ENCODE measurements around the gene PEDS1. TPM values are rescaled to one million over a fixed set of nuclear protein-coding genes. Genes with fewer than 3 reads are reported as not detected.

Gene PEDS1
- total and polyA plus RNA-seq, 2 experiments from 2014 or later = 36.9 to 37.2 TPM

GRCh38 chr20:50194831-50195523, 41.5 kb upstream of the PEDS1 start:
- TF ChIP-seq CTCF (IDR thresholded peaks at IDR 0.05; ENCODE audit: low read depth, low read length) = no peak
- H3K27ac ChIP-seq = no peak overlapping the region
- no peaks in the 10 kb centered on the region for H3K27me3 ChIP-seq
- H3K4me1 ChIP-seq (ENCODE audit: low read depth) = peaks cover 8% of the 10 kb centered on the region
- H3K9me3 ChIP-seq (ENCODE audit: low read depth) = no peaks in the 10 kb centered on the region
- DNase-seq (ENCODE audit: low read depth in 1 of 2, low spot score in 1 of 2) = peak in 1 of 2 donors; percentile 54
- H3K4me3 ChIP-seq = no peak overlapping the region
- no peaks in the 10 kb centered on the region for H3K36me3 ChIP-seq

DNA sequence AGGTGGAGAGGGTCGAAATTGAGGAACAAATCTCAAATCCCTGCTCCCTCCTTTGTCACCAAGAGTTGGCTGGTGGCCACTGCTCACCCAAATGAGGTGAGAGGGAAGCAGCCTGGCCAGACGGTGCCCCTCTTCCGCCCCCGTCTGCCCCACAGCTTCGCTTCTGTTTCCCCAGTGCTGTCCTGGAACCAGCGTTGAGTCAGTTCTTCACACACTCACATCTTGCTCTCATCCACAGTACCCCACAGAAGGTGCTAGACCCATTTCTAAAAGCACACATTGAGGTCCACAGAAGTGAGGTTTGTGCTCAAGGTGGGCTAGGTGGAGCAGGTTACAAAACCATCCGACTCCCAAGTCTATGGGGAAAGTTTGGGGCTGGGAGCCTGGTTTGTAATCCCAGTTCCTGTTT, 40.9 kb upstream of the PEDS1 start:
- TF ChIP-seq CTCF (IDR thresholded peaks at IDR 0.05; ENCODE audit: low read depth, low read length) = no peak
- Histone ChIP-seq H3K27me3 (no peaks in the 10 kb centered on the region), H3K9me3 (ENCODE audit: low read depth) (no peaks in the 10 kb centered on the region), H3K36me3 (no peaks in the 10 kb centered on the region), H3K4me3 (no peak overlapping the region), H3K4me1 (ENCODE audit: low read depth) (peaks cover 8% of the 10 kb centered on the region), H3K27ac (no peak overlapping the region)
- DNase-seq (ENCODE audit: low read depth in 1 of 2, low spot score in 1 of 2) = peak in 1 of 2 donors; percentile 42

DNA sequence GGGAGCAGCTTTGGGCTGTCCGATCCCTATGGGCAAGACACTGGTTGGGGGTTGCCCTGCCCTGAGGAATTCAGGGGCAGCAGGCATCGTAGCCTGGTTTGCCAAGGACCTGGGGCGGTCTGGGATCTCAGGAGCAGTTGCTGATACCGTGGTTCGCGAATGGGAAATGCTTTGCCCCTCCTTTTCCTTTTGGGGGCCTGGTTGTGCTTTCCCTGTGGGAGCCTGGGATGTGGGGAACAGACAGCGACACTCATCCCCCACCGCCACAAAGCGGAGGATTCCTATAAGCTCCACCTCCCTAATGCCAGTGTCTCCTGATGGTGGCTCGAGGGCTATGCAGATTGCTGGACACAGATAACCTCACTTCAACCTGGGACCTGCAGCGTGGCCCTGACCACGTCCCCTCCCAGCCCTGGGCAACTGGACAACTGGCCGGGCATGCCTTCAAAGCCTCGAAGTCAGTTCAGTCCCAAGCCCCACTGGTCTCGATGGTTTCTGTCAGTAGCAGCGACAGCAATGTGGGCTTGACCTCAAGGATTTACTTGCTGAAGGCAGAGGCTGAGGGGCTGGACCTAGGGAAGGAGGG, 40.4 kb upstream of the PEDS1 start:
- H3K4me1 ChIP-seq (ENCODE audit: low read depth) = peaks cover 8% of the 10 kb centered on the region
- no peak for TF ChIP-seq CTCF (IDR thresholded peaks at IDR 0.05; ENCODE audit: low read depth, low read length)
- no peaks in the 10 kb centered on the region for H3K9me3 ChIP-seq (ENCODE audit: low read depth)
- no peaks in the 10 kb centered on the region for H3K27me3 ChIP-seq
- H3K36me3 ChIP-seq = no peaks in the 10 kb centered on the region
- peak in 1 of 2 donors; percentile 48 for DNase-seq (ENCODE audit: low read depth in 1 of 2, low spot score in 1 of 2)
- H3K4me3 ChIP-seq = no peak overlapping the region
- H3K27ac ChIP-seq = no peak overlapping the region

DNA sequence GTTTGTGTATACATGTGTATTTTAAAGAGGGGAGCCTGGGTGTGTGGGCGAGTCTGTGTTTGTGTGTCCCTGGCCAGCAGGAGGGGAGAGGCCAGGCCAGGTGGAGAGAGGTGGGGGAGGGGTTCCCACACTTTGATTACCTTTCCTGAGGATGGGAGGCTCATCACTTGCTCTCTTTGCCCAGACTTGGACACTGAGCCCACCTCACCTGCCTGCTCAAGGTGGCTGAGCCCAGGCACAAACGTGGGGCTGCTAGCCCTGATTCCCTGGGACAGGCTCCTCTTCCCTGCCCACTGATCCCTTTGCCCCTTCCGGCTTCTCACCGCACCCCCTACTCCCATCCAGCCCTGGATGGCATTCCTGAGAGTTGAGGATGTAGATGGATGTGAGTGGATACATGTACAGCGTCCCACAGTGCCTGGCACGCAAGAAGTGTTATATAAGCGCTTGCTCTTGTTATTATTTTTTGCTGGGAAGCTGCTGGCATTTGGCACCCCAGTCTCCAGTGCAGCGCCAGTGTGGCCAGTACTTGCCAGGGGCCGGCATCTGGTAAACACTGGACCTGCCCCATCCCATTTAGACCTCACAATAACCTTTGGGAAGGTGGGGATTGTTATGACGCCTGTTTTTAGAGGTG, 39.8 kb upstream of the PEDS1 start:
- H3K4me3 ChIP-seq = peak overlapping the region; percentile 83
- H3K4me1 ChIP-seq (ENCODE audit: low read depth) = peaks cover 8% of the 10 kb centered on the region
- no peak for TF ChIP-seq CTCF (IDR thresholded peaks at IDR 0.05; ENCODE audit: low read depth, low read length)
- peak in 1 of 2 donors; percentile 42 for DNase-seq (ENCODE audit: low read depth in 1 of 2, low spot score in 1 of 2)
- H3K36me3 ChIP-seq = no peaks in the 10 kb centered on the region
- no peaks in the 10 kb centered on the region for H3K27me3 ChIP-seq
- H3K9me3 ChIP-seq (ENCODE audit: low read depth) = no peaks in the 10 kb centered on the region
- H3K27ac ChIP-seq = no peak overlapping the region

- Histone ChIP-seq H3K4me1 (ENCODE audit: low read depth) (peaks cover 8% of the 10 kb centered on the region), H3K9me3 (ENCODE audit: low read depth) (no peaks in the 10 kb centered on the region), H3K27ac (no peak overlapping the region), H3K36me3 (no peaks in the 10 kb centered on the region), H3K27me3 (no peaks in the 10 kb centered on the region), H3K4me3 (peak overlapping the region; percentile 83)
- peak; percentile 81 to 92 for DNase-seq (ENCODE audit: low read depth in 1 of 2, low spot score in 1 of 2)
- TF ChIP-seq CTCF (IDR thresholded peaks at IDR 0.05; ENCODE audit: low read depth, low read length) = no peak
These were observed 39.1 kb upstream of the PEDS1 start for GRCh38 chr20:50192364-50193198.
